Keratinocyte (primary cell): ENCODE results near the gene GPRIN1. TPM values are rescaled to one million over a fixed set of nuclear protein-coding genes. Genes with fewer than 3 reads are reported as not detected.

Source experiments
- DNase-seq: peaks from one replicate; pipeline ENCODE4 v3.0.0-alpha.2; 2011; ENCODE audit warnings: low read depth, missing footprints, low spot score
- FAIRE-seq: peaks from 2 replicates; lab custom pipeline; 2011; peaks lifted over from hg19 to GRCh38; lab: Jason Lieb, UNC
- H2AFZ ChIP-seq: 2 replicates; pipeline ENCODE4 v1.6.0; 2012; ENCODE audit warnings: low read length, control low read depth, inconsistent platforms; ENCODE audit not compliant: control insufficient read depth
- H3K27ac ChIP-seq: 2 replicates; pipeline ENCODE4 v1.5.1; 2011; ENCODE audit warnings: low read length; ENCODE audit not compliant: control insufficient read depth, insufficient read depth
- H3K27me3 ChIP-seq: 3 replicates; pipeline ENCODE4 v1.6.0; 2011; ENCODE audit warnings: low read length; ENCODE audit not compliant: control insufficient read depth, insufficient read depth; ENCODE audit errors: extremely low read depth
- H3K36me3 ChIP-seq, 2 experiments: 2 replicates in 1 of 2; 3 replicates in 1 of 2; pipeline ENCODE4 v1.5.1; 2011; ENCODE audit warnings: low read length in 2 of 2, mild to moderate bottlenecking in 1 of 2; ENCODE audit not compliant: control insufficient read depth in 2 of 2, insufficient read depth in 2 of 2; ENCODE audit errors: extremely low read depth in 1 of 2
- H3K4me1 ChIP-seq: 3 replicates; pipeline ENCODE4 v1.5.1; 2011; ENCODE audit warnings: low read length; ENCODE audit not compliant: control insufficient read depth, insufficient read depth; ENCODE audit errors: extremely low read depth
- H3K4me2 ChIP-seq: 3 replicates; pipeline ENCODE4 v1.6.0; 2011; ENCODE audit warnings: low read depth, low read length; ENCODE audit not compliant: control insufficient read depth, insufficient read depth; ENCODE audit errors: extremely low read depth
- H3K4me3 ChIP-seq, 3 experiments: fragments of 200-600 bp in 1 of 3; sonication (generic) in 1 of 3; 2 replicates in 2 of 3; 3 replicates in 1 of 3; pipeline ENCODE4 v1.5.1; 2011 to 2016; ENCODE audit warnings: low read length in 3 of 3, mild to moderate bottlenecking in 3 of 3, control low read depth in 2 of 3, inconsistent platforms in 1 of 3, low read depth in 1 of 3, mixed read lengths in 1 of 3, mixed run types in 1 of 3, moderate library complexity in 1 of 3; ENCODE audit not compliant: control insufficient read depth in 2 of 3, insufficient read depth in 2 of 3; ENCODE audit errors: extremely low read depth in 1 of 3
- H3K79me2 ChIP-seq: 2 replicates; pipeline ENCODE4 v1.6.0; 2012; ENCODE audit warnings: low read length; ENCODE audit not compliant: control insufficient read depth, insufficient read depth
- H3K9ac ChIP-seq: 3 replicates; pipeline ENCODE4 v1.6.0; 2011; ENCODE audit warnings: low read length; ENCODE audit not compliant: control insufficient read depth, insufficient read depth; ENCODE audit errors: extremely low read depth
- H3K9me1 ChIP-seq: 3 replicates; pipeline ENCODE4 v1.6.0; 2011; ENCODE audit warnings: low read length; ENCODE audit not compliant: control insufficient read depth, insufficient read depth; ENCODE audit errors: extremely low read depth
- H3K9me3 ChIP-seq: 2 replicates; pipeline ENCODE4 v1.5.1; 2012; ENCODE audit warnings: low read depth, low read length; ENCODE audit not compliant: control insufficient read depth
- H4K20me1 ChIP-seq: 3 replicates; pipeline ENCODE4 v1.6.0; 2011; ENCODE audit warnings: low read length; ENCODE audit not compliant: control insufficient read depth, insufficient read depth; ENCODE audit errors: extremely low read depth
- CTCF ChIP-seq, 3 experiments: IDR thresholded peaks in 1 of 3; conservative IDR thresholded peaks in 1 of 3; optimal IDR thresholded peaks in 1 of 3; 2 replicates in 2 of 3; 3 replicates in 1 of 3; pipeline versions ENCODE3 to v1.5.1; 2011; ENCODE audit warnings: low read length in 3 of 3, mild to moderate bottlenecking in 3 of 3, moderate library complexity in 2 of 3, control low read depth in 1 of 3, inconsistent platforms in 1 of 3; ENCODE audit not compliant: insufficient read depth in 2 of 3; ENCODE audit errors: extremely low read depth in 1 of 3
- EZH2 ChIP-seq: IDR thresholded peaks from one replicate; pipeline ENCODE4 v1.6.1; 2012; ENCODE audit warnings: inconsistent platforms, mild to moderate bottlenecking, low read length, moderate library complexity
- dilution Hi-C: fragments of 300-500 bp; cut with MboI; formaldehyde crosslinking; loops from one replicate; pipeline ENCODE4 v1.7.0; 2020; ENCODE audit warnings: low sequenced_read_pairs; ENCODE audit not compliant: extremely low pct_ligation_motif_present
- polyA plus RNA-seq, 5 experiments: library from polyadenylated mRNA; depleted of rRNA in 3 of 5; stranded (reverse) in 3 of 5; stranded (forward) in 1 of 5; unstranded in 1 of 5; fragments of >200 nt; gene quantifications; 1 replicate in 1 of 5; 2 replicates in 3 of 5; 3 replicates in 1 of 5; pipeline versions ENCODE4 v1.2.1 to v1.2.3, GENCODE V29; 2011 to 2012; ENCODE audit warnings: missing spikeins in 2 of 5, low read depth in 1 of 5, low replicate concordance in 1 of 5

GPRIN1 gene
- polyA plus RNA-seq, 1 donor (not counting 4 experiments of a cell fraction or from before 2014, with no cell fraction given) = 4.0 TPM

- Histone ChIP-seq H4K20me1 (peaks cover 7% of the 10 kb centered on the region), H3K27ac (no peak overlapping the region), H3K4me1 (peaks cover 11% of the 10 kb centered on the region), H3K36me3 (peaks cover 6 to 16% of the 10 kb centered on the region in 2 experiments), H3K4me2 (no peak overlapping the region), H2AFZ (no peak overlapping the region), H3K9me1 (no peaks in the 10 kb centered on the region), H3K9ac (no peak overlapping the region), H3K4me3 (no peak overlapping the region), H3K79me2 (no peaks in the 10 kb centered on the region), H3K27me3 (no peaks in the 10 kb centered on the region), H3K9me3 (no peaks in the 10 kb centered on the region)
- TF ChIP-seq CTCF (optimal IDR thresholded peaks at IDR 0.05 in 1 of 3, IDR thresholded peaks at IDR 0.05 in 1 of 3, conservative IDR thresholded peaks at IDR 0.05 in 1 of 3; ENCODE audit: extremely low read depth in 1 of 3, insufficient read depth in 2 of 3, low read length in 3 of 3) (no peak), EZH2 (no peak)
- FAIRE-seq = no peak
- DNase-seq = no peak
- dilution Hi-C loops = no loop called here
Observed at GRCh38 chr5:176656467-176656990, 46.6 kb upstream of the GPRIN1 start.

GRCh38 chr5:176654856-176655255 is 44.9 kb upstream of the GPRIN1 start:
- Histone ChIP-seq H3K27me3 (no peaks in the 10 kb centered on the region), H3K9me1 (no peaks in the 10 kb centered on the region), H3K79me2 (peaks cover 11% of the 10 kb centered on the region), H3K36me3 (peaks cover 6 to 16% of the 10 kb centered on the region in 2 experiments), H3K4me2 (no peak overlapping the region), H3K27ac (no peak overlapping the region), H3K4me3 (no peak overlapping the region), H4K20me1 (peaks cover 4% of the 10 kb centered on the region), H2AFZ (no peak overlapping the region), H3K4me1 (peaks cover 11% of the 10 kb centered on the region), H3K9me3 (no peaks in the 10 kb centered on the region), H3K9ac (no peak overlapping the region)
- DNase-seq = no peak
- dilution Hi-C loops = no loop called here
- TF ChIP-seq CTCF (optimal IDR thresholded peaks at IDR 0.05 in 1 of 3, IDR thresholded peaks at IDR 0.05 in 1 of 3, conservative IDR thresholded peaks at IDR 0.05 in 1 of 3; ENCODE audit: extremely low read depth in 1 of 3, insufficient read depth in 2 of 3, low read length in 3 of 3) = no peak
- TF ChIP-seq EZH2 = no peak
- FAIRE-seq = no peak
